ENCODE results near the gene ZNF536.

DNA sequence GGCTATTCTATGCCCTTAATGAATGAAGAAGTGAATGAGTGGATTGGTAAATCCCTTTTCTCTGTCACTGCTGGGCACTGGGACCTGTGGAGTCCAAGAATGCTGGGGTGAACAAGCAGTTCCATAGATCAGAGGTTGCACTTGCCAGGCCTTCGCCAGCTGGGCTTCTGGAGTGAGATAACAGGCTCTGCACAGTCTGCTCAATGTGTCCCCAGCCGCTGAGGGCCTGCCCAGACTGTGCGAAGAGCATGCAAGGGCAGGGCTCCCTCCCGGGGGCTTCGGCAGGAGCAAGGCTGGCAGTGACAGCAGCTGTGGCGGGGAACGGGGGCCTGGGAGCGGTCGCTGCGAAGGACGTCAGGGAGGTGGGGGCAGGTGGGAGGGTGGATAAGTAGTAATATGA, 51.3 kb downstream of the ZNF536 start:
- TF ChIP-seq, protein P1, sequence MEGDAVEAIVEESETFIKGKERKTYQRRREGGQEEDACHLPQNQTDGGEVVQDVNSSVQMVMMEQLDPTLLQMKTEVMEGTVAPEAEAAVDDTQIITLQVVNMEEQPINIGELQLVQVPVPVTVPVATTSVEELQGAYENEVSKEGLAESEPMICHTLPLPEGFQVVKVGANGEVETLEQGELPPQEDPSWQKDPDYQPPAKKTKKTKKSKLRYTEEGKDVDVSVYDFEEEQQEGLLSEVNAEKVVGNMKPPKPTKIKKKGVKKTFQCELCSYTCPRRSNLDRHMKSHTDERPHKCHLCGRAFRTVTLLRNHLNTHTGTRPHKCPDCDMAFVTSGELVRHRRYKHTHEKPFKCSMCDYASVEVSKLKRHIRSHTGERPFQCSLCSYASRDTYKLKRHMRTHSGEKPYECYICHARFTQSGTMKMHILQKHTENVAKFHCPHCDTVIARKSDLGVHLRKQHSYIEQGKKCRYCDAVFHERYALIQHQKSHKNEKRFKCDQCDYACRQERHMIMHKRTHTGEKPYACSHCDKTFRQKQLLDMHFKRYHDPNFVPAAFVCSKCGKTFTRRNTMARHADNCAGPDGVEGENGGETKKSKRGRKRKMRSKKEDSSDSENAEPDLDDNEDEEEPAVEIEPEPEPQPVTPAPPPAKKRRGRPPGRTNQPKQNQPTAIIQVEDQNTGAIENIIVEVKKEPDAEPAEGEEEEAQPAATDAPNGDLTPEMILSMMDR (conservative IDR thresholded peaks at IDR 0.05; ENCODE audit: low read depth, low read length) = no peak
- TF ChIP-seq EZH2 (IDR thresholded peaks at IDR 0.05; ENCODE audit: borderline replicate concordance, low read depth, low read length, poor library complexity, severe bottlenecking) = no peak
